Thoracic aorta (tissue), 2 donors: ENCODE data around the gene UGT1A7. TPM values are rescaled to one million over a fixed set of nuclear protein-coding genes. Genes with fewer than 3 reads are reported as not detected.

Experiments used
- ATAC-seq: fragments of 150-250 bp; one replicate; pipeline ENCODE4 v1.8.0; 2017; ENCODE audit warnings: low read depth; ENCODE audit not compliant: insufficient number of reproducible peaks, low FRiP score
- DNase-seq: peaks from one replicate; pipeline ENCODE4 v3.0.0-alpha.2; 2020; ENCODE audit warnings: low spot score
- H3K27ac ChIP-seq, 2 donors: fragments of 200-600 bp; sonication (generic); 1 replicate in 1 of 2; 2 replicates in 1 of 2; pipeline ENCODE4 v1.5.1; 2016; ENCODE audit warnings: mild to moderate bottlenecking in 2 of 2, moderate library complexity in 2 of 2
- H3K27me3 ChIP-seq: fragments of 200-600 bp; sonication (generic); replicated peaks from 2 replicates; pipeline ENCODE4 v1.6.0; 2016; ENCODE audit warnings: mild to moderate bottlenecking; ENCODE audit not compliant: insufficient read depth
- H3K36me3 ChIP-seq: fragments of 200-600 bp; sonication (generic); one replicate; pipeline ENCODE4 v1.5.1; 2016
- H3K4me1 ChIP-seq, 2 donors: fragments of 200-600 bp; sonication (generic); 1 replicate in 1 of 2; 2 replicates in 1 of 2; pipeline versions ENCODE4 v1.5.1 to v1.6.0; 2016; ENCODE audit warnings: low read depth in 2 of 2, mild to moderate bottlenecking in 1 of 2; ENCODE audit not compliant: control insufficient read depth in 1 of 2
- H3K4me3 ChIP-seq: fragments of 200-600 bp; sonication (generic); 2 replicates; pipeline ENCODE4 v1.5.1; 2016; ENCODE audit warnings: mild to moderate bottlenecking
- H3K9me3 ChIP-seq: fragments of 200-600 bp; sonication (generic); 2 replicates; pipeline ENCODE4 v1.5.1; 2016
- CTCF ChIP-seq: fragments of 200-600 bp; sonication (generic); IDR thresholded peaks from one replicate; pipeline ENCODE4 v1.5.1; 2019; ENCODE audit warnings: antibody characterized with exemption
- total RNA-seq, 2 donors: library from RNA; depleted of rRNA; stranded (reverse); fragments of >200 nt; gene quantifications; one replicate each; pipeline versions ENCODE4 v1.1.0 to v1.2.3, GENCODE V29; 2016

UGT1A7 gene
- total RNA-seq, 2 donors from 2014 or later, result 0.35 TPM; not detected in 1

GRCh38 chr2:233789554-233789953, 107.9 kb downstream of the UGT1A7 start:
- DNase-seq, result no peak
- TF ChIP-seq CTCF, result no peak

GRCh38 chr2:233791151-233791882, 109.6 kb downstream of the UGT1A7 start:
- Histone ChIP-seq H3K27me3 (no peaks in the 10 kb centered on the region), H3K4me3 (no peak overlapping the region), H3K27ac (no peak overlapping the region), H3K36me3 (no peaks in the 10 kb centered on the region), H3K4me1 (no peaks in the 10 kb centered on the region), H3K9me3 (no peaks in the 10 kb centered on the region)
- no peak for TF ChIP-seq CTCF
- DNase-seq, result no peak
- ATAC-seq, result no peak

More at GRCh38 chr2:233789554-233789953, 107.9 kb downstream of the UGT1A7 start:
- Histone ChIP-seq H3K27me3 (no peaks in the 10 kb centered on the region), H3K36me3 (no peaks in the 10 kb centered on the region), H3K4me3 (no peak overlapping the region), H3K9me3 (no peaks in the 10 kb centered on the region), H3K4me1 (no peaks in the 10 kb centered on the region), H3K27ac (no peak overlapping the region)
- no peak for ATAC-seq

- Histone ChIP-seq H3K4me1 (no peaks in the 10 kb centered on the region), H3K27me3 (no peaks in the 10 kb centered on the region), H3K36me3 (no peaks in the 10 kb centered on the region), H3K27ac (no peak overlapping the region), H3K9me3 (no peaks in the 10 kb centered on the region), H3K4me3 (no peak overlapping the region)
- DNase-seq (no peak), ATAC-seq (no peak)
- no peak for TF ChIP-seq CTCF
Measured at GRCh38 chr2:233791883-233792329, 110.2 kb downstream of the UGT1A7 start.

GRCh38 chr2:233792720-233793119, 111.0 kb downstream of the UGT1A7 start:
- Histone ChIP-seq H3K27me3 (no peaks in the 10 kb centered on the region), H3K36me3 (no peaks in the 10 kb centered on the region), H3K9me3 (no peaks in the 10 kb centered on the region), H3K4me3 (no peak overlapping the region), H3K27ac (no peak overlapping the region), H3K4me1 (no peaks in the 10 kb centered on the region)
- no peak for TF ChIP-seq CTCF
- DNase-seq, result no peak
- no peak for ATAC-seq

- TF ChIP-seq CTCF, result no peak
- Histone ChIP-seq H3K4me3 (no peak overlapping the region), H3K27me3 (no peaks in the 10 kb centered on the region), H3K36me3 (no peaks in the 10 kb centered on the region), H3K9me3 (no peaks in the 10 kb centered on the region), H3K27ac (no peak overlapping the region), H3K4me1 (no peaks in the 10 kb centered on the region)
- ATAC-seq (no peak), DNase-seq (no peak)
Measured at GRCh38 chr2:233793465-233794127, 111.9 kb downstream of the UGT1A7 start.
